Activated CD4-positive, alpha-beta T cell treated with anti-CD3 and anti-CD28 coated beads, Interleukin-2, amount 50 U/mL, for 1 hour (primary cell): ENCODE data around the gene HDAC4.
A peak's percentile ranks its signal among the peaks of the same experiment; 100 is the strongest.

Experiments
- DNase-seq: peaks from one replicate; pipeline ENCODE4 v3.0.0-alpha.2; 2020

The HDAC4 gene

DNA sequence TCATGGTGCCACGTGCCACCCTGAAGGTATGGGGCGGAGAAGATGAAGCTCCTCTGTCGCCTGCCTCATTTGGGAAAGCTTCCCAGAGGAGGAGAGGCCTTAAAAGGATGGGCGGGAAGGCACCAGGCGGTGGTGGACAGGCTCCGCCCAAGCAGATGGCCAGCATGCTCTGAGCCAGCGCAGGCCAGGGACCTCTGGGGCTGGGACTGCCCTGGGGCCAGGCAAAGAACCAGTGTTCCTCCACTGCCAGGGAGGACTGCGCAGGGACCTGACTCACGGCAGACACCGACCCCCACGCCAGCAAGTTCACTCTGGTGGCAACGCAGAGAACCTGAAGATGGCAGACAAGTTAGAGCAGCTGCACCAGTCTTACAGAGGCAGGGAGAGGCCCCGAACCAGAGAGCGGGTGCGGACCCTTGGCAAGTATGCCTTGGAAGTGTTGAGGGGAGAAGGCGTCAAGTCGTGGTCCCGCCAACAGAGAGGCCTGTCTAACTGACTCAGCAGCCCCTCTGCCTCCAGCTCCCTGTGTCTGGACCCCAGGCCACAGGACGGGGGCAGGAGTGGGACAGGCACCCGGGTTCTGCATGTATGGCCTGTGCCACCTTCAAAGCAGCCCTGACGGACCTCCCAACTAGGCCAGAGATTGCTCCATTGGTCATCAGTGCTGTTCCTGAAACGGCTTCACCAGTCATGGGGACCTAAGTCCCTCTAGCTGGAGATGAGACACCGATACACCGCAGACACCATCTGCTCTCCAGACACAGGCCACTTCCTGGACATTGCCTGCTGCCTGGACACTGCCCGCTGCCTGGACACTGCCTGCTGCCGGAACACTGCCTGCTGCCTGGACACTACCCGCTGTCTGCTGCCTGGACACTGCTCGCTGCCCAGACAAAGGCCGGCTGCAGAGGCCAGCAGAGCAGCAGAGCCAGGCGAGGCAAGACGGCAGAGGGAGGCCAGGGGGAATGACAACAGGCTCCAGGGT lies 124.7 kb downstream of the HDAC4 start:
- no peak for DNase-seq

DNA sequence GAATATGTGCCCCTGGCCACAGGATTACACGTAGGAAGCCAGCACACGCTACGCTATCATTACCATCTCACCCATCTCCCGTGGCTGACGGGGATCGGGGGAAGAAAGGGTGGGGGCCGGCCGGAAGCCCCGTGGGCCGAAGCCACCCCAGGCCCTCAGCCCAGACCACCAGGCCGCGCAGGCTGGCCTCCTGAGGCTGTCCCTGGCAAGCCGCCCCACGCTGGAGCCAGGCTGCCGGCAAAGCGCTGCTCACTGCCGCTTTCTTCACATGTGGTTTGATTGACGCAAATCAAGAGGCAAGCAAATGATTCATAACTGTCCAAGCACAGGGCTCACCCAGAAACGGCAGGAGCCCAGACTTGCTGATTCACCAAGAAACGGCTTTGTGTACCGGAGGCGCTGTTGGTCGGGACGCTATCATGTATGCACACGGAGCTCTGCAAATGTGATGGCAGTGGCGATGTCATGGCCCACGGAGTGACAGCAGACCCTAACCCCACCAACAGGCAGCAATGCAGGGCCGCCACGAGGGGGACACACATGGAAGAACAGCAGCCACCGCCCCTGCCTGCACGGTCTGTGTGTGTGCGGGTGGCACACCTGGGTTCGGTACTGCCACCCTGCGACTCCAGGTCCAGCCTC lies 125.7 kb downstream of the HDAC4 start:
- peak; percentile 80 for DNase-seq

DNA sequence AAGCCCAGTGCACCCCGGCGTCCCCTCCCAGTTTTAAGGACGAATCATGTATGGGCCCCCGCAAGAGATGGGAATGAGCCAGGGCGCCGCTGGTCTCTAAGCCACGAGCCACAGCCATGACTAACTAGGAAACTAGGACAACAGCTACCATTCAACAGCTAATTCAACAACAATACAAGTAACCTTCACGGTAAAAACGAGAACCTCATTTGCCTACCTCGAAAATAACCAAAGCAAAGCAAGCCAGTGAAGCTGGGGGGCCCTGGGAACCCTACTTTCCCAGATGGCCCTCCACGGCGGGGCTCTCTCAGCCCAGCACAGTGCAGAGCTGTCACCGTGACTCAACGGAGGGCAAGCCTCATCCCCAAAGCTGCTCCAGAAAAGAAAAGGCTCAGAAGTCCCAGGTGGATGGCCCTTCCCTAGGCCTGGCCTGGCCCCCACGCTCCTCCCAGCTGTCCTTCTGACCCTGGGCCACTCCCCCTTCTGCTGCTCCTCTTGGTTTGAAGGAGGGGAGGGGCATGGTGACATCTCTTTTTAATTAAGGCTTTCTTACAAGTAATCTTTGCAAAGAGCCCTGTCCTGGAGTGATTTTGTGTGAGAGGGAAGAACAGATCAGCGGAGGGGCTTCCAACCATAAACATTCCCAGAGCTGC lies 126.3 kb downstream of the HDAC4 start:
- DNase-seq = no peak

DNA sequence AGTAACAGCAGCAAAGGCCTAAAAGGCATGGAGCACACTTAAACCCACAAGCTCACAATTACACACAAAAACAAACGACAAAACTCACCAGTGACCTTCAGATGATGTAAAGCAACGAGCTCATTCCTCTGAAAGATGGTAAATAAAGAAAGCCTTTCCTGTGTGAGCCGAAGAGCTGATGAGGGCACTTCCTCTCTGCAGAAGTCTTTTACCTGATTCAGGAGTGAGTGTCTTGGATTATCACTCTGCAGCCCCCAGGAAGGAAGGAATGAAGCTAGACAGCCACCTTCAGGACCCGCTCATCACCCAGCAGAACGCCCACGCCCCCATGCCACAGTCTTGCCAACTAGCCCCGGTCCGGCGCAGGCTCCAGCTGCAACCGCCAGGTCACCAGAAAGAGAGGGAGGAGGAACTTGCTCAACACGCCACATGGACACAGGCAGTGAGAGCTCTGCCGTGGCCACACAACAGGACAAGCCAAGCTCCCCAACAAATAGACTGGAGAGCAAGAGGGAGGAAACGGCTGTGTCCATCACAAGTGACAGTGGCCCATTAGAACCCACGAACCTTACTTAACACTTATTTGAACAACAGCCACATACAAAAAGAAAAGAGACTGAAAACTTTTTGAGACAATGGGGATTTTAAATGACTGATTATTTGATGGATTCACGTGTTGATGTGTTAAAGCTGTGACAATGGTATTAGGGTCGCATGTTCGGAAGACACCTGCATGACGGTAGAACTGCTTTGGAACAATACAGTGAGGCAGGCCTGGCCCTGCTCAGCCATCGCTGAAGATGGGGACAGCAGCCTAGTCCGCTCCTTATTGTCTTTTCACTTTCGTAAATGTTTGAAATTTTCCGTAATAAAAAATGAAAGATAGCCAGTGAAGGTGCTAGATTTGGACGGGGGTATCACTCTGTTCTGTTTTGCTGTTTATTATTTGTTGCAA lies 127.3 kb downstream of the HDAC4 start:
- no peak for DNase-seq

DNA sequence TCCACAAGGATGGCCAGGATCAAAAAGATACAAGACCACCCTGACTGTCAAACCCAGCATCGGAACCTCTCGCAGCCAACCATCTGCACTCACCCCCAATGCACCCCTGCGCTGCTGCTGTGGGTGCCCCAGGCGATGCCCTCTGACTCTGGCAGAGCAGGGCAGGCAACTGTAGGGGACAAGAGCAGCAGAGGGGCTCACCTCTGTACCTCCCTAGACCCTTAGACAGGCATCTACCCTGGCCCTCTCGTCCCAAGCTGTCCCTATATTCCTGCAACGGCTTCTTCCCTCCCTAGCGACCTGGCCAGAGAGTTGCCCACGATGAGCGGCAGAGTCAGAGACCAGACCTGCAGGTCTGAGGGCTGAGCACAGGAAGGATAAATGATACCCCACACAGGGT lies 128.2 kb downstream of the HDAC4 start:
- DNase-seq = no peak

DNA sequence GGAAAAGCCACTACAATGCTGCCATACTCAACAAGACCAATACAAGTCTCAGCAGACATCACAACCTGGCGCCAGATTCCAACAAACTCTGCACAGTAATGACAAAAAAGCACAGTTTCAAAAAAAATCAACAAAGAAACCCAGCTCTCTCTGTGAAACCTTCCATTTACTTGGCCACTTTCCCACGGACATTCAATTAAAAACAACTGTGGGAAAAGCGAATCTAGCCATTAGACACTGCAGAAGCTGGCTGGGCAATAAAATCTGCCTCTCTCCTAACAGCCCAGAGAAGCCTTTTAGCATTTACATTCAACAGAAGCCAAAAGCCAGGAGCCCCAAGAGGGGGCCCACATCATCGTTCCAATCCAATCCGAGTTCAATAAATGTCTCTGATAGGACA lies 128.9 kb downstream of the HDAC4 start:
- DNase-seq = no peak

DNA sequence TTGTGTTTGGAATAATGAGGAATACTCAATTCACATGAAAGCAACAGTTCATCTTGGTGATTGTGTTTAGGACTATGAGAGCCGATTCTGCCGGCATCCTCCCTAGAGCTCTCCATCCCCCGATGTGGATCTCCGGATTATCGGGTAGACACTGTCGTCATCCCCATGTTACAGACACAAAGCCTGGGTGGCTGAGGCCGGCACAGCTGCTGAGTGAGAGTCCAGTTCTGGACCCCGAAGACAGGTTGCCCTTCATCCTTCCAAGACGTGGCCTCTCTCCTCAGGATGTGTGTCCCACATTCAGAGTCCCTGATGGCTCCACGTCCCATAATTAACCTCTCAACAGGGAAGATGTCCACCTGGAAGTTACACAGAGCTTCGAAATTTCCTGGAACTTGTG lies 129.3 kb downstream of the HDAC4 start:
- DNase-seq = no peak

DNA sequence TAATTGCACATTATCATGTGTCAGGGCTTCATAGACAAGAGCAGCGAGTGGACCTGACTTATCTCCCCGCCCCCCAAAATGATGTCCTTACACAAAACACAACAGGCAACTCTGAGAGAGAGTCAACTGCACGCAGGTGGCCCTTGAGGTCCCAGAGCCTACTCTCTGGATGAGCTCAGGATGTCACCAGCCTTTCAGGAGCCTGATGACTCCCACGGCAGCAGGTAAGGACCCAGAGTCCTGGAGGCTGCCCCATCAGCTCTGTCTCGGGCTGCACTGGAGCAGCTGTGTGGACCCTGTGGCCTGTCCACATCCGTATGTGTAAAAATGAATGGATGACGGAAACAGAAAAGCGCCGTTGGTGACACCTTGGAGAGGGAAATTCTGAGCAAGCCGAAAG lies 130.9 kb downstream of the HDAC4 start:
- DNase-seq = no peak

DNA sequence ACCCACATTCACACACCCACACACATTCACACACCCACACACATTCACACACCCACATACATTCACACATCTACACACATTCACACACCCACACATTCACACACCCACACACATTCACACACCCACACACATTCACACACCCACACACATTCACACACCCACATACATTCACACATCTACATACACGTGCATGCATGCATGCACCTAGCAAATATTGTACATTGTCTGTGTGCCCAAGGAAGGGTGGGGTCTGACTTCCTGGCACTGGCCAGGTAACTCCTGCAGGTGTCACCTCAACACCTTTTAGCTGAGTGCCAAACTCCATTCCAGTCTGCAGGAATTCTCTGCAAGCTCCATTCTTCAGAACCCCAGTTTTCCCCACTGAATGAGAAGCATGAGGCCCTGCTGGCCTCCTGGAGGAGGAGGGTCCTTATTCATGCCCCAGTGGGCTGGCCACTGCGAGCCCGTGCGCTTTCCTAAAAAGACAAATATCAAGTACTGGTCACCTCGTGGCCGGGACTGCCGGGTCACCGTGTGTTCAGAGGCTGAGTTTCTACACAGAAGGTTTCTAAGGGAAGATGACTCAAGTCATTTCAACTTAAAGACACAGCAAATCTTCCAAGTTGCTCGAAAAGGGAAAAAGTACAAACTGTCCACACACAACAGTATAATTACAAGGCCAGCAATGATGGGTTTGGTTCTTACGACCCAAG lies 131.5 kb downstream of the HDAC4 start:
- DNase-seq = no peak

DNA sequence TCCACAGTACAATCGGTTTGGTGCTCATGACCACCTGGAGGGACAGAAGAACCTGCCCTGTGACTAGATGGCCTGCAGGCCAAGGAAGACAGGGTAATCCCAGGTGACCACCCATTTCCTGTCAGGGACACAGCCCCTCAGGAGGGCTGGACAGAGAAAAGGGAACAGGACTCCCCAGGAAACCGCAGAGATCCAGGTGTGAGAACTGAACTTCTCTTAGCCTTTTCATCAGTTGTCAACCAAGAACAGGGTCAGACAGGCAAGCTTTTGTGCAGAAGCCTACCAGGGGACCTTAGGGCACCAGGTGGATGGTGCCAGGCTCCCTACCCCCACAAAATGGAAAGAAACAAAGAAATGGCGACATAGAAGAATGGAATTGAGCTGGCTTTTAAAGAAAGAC lies 132.3 kb downstream of the HDAC4 start:
- DNase-seq = no peak

DNA sequence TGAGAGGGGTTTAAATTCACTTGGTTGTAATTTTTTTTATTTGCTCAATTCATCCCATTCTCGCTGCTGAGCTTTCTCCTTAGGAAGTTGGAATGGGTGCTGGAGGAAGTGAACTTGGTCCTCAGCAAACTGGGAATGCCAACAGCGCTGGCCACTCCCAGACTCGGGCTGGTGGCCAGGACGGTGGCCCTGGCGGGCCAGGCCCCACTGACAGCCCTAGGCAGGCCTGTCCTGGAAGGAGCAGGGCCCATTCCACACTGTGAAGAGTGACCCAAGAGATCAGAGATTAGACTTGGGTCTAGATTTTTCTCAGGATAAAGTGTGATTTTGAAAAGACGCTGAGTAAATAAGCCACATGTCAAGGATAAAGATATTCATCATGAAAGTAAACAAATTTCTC lies 132.7 kb downstream of the HDAC4 start:
- DNase-seq = no peak

DNA sequence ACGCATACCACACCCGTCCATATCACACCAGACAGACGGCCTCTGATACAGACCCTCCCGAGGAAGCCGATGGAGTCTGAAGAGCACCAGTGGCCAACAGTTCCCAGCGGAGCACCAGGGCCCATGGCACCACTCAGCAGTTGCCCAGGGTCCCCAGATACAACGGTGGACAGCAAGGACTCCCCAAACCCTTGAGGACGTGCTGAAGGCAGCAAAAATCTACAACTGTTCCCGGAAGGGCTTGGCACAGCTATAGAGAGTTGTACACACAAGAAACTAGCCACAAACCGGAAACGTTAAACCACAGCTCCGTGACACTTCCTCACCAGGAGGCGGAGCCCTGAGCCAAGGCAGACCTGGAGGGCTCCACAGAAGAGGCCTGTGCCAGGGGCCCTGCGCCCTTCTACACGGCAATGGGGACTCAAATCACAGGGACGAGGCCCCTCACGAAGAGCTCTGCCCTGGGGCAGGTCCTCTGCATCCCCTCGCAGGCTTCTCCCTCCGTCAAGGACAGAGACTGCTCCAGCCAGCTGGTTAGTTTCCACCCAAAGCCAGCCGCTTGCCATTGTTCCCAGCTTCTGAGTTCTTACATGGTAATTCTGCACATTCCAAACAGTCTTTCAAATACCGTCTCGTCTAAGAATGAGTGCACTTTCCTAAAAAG lies 133.4 kb downstream of the HDAC4 start:
- DNase-seq = peak; percentile 85

DNA sequence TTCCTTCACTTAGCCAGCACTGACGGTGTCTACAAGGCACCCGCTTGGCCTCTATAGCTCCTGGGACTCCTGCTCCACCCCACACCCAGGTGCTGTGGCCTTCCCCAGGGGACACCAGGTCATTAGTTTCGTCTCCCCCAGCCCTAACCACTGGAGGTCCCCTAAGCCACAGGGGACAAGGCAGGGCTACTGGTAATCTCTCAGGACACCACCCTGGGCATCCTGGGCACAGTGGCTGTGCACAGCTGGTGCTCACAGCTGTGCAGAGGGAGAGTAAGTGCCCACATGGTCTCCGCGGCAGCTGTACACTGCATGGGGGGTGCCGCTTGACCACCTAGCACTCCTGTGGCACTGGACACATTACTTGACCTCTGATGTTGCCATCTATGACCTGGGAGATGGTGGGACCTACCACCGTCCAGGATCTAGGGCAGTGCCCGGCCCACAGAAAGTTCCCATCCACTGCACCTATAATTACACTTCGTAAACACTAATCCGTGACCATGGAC lies 134.0 kb downstream of the HDAC4 start:
- no peak for DNase-seq

DNA sequence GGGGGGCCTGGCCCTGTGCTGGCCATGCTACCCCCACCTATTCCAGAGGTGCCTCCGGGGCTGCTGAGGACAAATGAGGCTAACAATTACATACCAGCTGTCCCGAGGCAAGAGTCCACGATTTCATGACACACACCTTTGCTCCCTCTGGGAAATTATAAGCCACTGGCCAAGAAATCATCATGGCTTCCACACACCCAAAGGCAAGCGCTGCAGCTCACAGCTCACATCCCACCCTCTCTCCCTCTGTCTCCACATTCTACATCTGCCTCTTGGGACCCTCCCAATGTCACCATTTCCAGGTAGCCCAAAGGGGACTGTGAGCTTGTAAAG lies 134.4 kb downstream of the HDAC4 start:
- no peak for DNase-seq

DNA sequence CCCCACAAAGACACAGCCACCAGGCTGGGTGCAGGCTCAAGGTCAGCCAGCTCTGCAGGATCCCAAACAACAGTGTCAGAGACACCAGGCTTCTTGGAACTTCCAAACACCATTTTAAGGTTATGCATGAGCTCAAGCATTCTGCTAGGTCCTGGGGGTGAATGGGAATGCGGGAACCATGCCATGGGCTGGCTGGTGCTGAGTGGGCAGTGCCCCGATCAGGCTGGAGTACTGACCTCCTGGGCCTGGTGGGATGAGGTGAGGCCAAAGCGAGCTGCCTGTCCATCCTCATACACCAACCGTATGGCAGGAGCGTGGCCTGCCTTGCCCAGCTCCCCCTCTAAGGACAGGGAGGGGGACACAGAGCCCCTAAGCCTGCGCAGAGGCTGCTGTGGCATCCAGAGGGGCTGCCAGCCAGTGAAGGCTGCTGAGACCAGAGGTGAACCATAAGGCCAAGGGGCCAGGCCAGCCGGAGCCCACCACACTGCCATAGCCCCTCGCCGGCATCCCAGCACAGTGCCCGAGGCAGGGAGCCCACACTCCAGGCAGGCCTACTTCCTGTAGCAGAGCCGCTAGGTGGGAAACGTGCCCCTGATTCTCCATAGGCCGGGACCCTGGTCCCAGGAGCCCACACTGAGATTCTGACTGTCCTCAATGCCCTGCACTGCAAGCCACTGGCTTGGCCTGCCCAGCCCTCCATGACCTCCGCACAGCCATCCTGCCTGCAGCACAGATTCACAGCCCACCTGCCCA lies 135.0 kb downstream of the HDAC4 start:
- DNase-seq = no peak

DNA sequence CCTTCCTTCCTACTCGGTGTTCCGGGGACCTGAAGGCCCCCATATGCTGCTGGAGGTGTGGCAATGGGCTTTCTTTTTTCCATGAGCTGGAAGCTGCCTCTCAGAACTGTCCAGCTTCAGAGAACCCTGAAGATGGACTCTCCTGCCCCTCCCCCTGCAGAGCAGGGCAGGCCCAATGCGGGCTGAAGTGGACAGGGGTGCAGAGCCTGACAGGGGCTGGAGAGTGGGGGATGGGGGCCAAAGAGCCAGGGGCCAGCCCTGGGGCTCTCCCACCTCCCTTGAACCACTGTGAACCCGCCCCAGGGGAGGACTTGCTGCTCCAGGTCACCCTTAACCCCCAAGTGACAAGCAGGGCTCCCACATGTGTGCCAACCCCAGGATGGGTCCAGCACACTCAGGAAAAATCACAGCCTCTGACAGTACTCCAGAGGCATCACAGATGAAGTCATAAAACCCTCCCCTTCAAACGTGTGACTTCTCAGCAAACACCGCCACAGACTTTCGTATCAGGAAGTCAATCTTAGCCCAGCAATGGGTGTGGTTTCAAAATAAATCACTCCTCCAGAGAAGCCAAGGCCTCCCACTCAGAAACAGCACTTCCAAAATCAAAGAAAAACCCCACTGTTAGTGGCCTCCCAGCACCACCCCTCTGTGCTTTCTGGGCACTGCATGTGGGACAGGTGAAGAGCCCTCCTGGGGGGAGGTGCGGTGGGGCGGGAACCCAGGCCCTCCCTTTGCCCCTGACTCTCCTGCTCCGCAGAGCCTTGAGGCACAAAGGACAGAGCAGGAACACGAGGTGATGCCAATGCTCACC lies 135.8 kb downstream of the HDAC4 start:
- peak; percentile 50 for DNase-seq

DNA sequence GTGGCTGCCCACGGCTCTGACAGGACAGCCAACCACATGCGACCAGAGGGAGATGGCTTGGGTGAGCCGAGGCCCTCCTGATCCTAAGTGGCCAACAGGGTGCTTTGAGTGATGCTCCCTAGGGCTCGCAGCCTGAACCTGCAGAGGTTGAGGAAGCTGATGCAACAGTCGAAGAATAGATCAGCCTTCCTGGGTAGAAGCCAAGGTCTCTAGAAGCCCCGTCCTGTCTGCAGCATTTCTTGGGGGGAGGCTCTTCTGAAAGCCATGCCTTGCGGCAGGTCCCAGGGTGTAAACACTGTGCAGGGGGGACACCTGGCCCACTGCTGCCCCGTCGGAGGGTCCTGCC lies 136.4 kb downstream of the HDAC4 start:
- no peak for DNase-seq

DNA sequence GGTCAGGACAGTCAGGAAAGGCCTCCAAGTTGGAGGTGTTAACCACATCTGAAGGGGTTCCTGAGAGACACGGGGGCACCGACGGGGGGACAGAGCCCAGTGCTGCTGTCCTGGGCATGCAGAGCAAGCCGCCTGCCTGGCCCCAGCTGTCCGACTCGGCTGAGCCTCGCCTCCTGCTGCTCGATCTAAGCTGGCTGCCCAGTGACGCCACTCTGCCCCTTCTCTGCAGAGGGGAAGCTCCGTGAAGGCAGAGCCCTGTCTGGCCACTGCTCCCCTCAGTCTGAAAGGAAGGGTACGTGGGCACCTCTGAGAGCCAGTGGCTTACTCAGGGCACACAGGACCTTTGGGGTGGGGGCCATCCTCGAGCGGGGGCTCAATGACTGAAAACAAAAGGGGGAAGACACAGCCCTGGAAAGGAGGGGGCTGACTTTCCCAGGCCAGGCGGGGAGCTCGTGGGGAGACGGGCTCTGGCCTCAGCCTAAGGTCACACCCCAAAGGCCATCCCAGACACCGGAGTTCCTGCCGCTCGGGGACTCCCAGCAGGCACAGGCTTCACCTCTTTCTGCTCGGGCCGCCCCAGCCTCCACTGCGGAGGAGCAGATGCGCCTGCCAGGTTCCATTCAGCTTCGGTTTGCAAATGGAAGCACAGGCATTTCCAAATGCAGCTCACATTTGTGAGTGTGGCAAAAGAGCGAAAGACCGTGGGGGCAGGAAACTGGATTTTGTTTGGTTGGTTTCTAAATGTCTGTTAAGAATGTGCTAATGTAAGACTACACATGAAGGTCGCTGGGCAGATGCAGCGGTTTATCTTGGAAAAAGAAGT lies 136.9 kb downstream of the HDAC4 start:
- DNase-seq = no peak

DNA sequence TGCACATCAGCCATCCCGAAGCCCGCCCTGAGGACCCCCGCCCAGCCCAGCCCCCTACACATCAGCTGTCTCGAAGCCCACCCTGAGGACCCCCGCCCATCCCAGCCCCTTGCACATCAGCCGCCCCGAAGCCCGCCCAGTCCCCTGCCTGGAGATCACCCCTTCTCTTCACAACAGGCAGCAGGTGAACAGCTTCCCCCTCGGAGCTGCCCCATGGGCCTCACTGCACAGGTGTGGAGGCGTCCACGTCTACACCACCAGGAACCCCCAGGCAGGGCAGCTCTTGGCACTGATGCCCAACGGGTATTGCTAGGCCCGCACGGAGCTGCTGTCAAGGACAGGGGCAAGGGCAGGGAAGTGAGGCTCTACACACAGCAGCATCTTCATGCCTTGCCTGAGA lies 137.6 kb downstream of the HDAC4 start:
- DNase-seq = no peak
